Measurements from ENCODE around the gene APC.

APC gene

DNA sequence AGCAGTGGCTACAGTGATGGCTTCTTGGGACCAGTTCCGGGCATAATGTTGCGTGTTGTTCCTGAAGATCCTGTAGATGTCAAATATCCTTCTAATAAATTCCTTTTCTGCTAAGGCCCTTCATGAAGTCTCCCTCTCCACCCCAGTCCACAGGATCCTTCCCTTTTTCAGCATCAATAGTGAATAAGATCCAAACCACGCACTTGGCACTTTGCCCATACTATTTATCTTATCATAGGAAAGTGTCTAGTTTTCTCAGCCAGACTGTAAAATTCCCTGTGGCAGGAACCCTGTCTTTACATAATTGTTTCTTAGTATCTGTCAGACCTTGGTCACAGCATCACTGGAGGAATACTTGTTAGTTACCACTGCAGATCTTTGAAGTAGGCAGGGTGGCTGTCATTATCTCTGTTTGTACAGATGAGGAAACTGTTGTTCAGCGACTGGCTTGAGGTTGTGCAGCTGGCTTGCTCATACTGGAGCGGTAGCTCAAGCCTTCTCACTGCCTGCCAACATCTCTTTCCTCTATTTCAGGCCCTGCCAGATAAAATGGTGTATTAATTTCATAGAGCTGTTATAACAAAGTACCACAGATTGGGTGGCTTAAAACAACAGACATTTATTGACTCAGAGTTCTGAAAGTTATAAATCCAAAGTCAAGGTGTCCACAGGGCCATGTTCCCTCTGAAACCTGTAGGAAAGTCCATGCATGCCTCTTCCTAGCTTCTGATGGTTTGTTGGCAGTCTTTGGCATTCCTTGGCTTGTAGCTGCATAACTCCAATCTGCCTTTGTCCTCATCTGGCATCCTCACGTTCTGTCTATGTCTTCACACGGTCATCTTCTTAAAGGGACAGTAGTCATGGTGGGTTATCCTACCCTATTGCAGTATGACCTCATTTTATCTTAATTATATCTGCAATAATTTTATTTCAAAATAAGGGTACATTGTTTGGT lies 33.5 kb upstream of the APC start:
- H3K27ac ChIP-seq: no peak overlapping the region
- peak; percentile 75 for DNase-seq
- no peaks in the 10 kb centered on the region for H3K27me3 ChIP-seq (replicated peaks)
- no peak overlapping the region for H3K4me3 ChIP-seq (ENCODE audit: low read depth, low read length)
- TF ChIP-seq, protein P1, sequence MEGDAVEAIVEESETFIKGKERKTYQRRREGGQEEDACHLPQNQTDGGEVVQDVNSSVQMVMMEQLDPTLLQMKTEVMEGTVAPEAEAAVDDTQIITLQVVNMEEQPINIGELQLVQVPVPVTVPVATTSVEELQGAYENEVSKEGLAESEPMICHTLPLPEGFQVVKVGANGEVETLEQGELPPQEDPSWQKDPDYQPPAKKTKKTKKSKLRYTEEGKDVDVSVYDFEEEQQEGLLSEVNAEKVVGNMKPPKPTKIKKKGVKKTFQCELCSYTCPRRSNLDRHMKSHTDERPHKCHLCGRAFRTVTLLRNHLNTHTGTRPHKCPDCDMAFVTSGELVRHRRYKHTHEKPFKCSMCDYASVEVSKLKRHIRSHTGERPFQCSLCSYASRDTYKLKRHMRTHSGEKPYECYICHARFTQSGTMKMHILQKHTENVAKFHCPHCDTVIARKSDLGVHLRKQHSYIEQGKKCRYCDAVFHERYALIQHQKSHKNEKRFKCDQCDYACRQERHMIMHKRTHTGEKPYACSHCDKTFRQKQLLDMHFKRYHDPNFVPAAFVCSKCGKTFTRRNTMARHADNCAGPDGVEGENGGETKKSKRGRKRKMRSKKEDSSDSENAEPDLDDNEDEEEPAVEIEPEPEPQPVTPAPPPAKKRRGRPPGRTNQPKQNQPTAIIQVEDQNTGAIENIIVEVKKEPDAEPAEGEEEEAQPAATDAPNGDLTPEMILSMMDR (IDR thresholded peaks at IDR 0.05; ENCODE audit: low read depth, low read length, missing control alignments): no peak
- in situ Hi-C loops (cut with HindIII; ENCODE audit: low pct_ligation_motif_present, low sequenced_read_pairs): no loop called here
- no peaks in the 10 kb centered on the region for H3K36me3 ChIP-seq (replicated peaks)

DNA sequence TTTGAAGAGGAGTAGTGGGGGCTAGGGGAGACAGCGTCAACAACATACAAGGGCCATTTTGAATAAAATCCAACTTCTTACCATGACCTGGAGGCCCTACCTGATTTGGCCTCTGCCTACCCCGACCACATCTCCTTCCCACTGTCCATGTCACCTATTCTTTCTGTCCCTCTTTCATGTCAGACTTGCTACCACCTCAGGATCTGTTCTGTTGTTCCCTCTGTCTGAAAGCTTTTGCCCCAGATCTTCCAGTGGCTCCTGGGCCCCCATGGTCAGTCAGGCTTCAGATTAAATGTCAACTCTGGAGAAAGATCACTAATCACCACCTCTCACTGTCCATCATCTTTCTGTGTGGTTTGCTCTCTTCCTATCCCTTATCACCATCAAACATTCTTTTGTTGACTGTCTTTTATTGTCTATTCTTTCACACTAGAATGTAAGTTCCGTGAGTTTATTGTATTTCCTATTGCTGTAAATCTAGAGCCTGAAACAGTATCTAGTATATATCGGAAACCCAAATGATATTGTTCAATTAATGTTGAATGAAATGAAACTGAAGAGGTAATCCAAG lies 31.2 kb upstream of the APC start:
- Histone ChIP-seq H3K27me3 (replicated peaks) (no peaks in the 10 kb centered on the region), H3K36me3 (replicated peaks) (no peaks in the 10 kb centered on the region), H3K27ac (no peak overlapping the region), H3K4me3 (ENCODE audit: low read depth, low read length) (no peak overlapping the region)
- TF ChIP-seq, protein P1 (IDR thresholded peaks at IDR 0.05; ENCODE audit: low read depth, low read length, missing control alignments): no peak
- in situ Hi-C loops (cut with HindIII; ENCODE audit: low pct_ligation_motif_present, low sequenced_read_pairs): no loop called here
- DNase-seq: no peak

DNA sequence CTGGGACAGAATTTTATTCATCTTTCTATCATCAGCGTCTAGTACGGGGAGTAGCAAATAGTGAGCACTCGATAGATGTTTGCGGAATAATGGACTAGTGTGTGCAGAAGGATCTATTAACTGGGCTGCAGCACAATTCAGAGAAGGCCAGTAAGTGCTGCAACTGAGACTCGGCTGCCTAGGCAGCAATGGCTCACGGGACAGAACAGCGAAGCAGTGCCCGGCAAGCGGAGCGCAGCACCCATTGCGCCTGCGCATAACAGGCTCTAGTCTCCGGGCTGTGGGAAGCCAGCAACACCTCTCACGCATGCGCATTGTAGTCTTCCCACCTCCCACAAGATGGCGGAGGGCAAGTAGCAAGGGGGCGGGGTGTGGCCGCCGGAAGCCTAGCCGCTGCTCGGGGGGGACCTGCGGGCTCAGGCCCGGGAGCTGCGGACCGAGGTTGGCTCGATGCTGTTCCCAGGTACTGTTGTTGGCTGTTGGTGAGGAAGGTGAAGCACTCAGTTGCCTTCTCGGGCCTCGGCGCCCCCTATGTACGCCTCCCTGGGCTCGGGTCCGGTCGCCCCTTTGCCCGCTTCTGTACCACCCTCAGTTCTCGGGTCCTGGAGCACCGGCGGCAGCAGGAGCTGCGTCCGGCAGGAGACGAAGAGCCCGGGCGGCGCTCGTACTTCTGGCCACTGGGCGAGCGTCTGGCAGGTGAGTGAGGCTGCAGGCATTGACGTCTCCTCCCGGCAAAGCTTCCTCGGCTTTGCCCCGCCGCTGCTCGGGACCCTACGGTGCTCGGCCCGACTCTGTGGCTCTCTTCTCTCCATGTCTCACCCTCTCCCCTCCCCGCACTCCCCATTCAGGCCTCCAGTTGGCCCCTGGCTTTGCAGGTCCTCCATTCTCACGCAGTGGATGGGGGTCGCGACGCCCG lies 30.2 kb upstream of the APC start:
- TF ChIP-seq, protein P1 (IDR thresholded peaks at IDR 0.05; ENCODE audit: low read depth, low read length, missing control alignments): peak; percentile 8
- Histone ChIP-seq H3K27ac (peak overlapping the region; percentile 55), H3K36me3 (replicated peaks) (no peaks in the 10 kb centered on the region), H3K27me3 (replicated peaks) (no peaks in the 10 kb centered on the region), H3K4me3 (ENCODE audit: low read depth, low read length) (peak overlapping the region; percentile 99)
- peak; percentile 97 for DNase-seq
- in situ Hi-C loops (cut with HindIII; ENCODE audit: low pct_ligation_motif_present, low sequenced_read_pairs): no loop called here

DNA sequence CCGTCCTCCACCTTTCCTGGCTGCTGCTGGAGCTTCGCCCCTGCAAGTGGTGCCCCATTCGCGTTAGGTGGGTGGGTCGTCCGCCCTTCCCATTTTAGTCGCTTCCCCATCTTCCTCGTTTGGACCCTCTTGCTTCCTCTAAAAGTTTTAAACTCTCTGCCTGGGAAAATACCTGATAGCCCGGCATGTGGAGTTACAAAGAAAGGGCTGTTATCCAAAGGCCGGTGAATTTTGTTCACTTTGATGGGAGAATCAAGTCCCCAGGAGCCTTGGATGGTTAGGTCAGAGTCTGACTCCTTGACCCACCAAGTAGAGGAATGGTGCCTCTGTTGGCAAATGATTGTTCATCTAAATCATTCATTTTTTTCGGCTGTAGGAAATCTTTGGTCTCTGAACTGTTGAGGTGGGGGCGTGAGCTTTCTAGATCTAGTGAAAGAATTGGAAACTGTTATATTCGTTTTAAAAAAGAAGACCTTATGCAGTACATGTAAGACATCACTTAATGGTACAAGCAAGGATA lies 29.5 kb upstream of the APC start:
- in situ Hi-C loops (cut with HindIII; ENCODE audit: low pct_ligation_motif_present, low sequenced_read_pairs): no loop called here
- Histone ChIP-seq H3K4me3 (ENCODE audit: low read depth, low read length) (peak overlapping the region; percentile 99), H3K27me3 (replicated peaks) (no peaks in the 10 kb centered on the region), H3K36me3 (replicated peaks) (no peaks in the 10 kb centered on the region), H3K27ac (peak overlapping the region; percentile 55)
- TF ChIP-seq, protein P1 (IDR thresholded peaks at IDR 0.05; ENCODE audit: low read depth, low read length, missing control alignments): no peak
- DNase-seq: no peak

DNA sequence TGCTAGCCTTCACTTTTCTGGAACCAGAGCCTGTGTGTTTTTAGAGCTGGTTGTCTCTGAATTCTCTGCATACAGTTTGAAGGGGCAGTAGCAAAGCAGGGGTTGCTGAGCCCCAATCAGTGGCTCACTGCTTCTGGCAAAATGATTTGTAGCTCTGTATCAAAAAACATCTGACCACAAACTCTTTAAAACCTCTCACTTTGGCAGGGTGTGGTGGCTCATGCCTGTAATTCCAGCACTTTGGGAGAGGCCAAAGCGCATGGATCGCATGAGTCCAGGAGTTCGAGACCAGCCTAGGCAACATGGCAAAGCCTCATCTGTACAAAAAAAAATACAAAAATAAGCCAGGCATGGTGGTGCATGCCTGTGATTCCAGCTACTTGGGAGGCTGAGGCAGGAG lies 28.3 kb upstream of the APC start:
- no peaks in the 10 kb centered on the region for H3K27me3 ChIP-seq (replicated peaks)
- no peak for DNase-seq
- TF ChIP-seq, protein P1 (IDR thresholded peaks at IDR 0.05; ENCODE audit: low read depth, low read length, missing control alignments): no peak
- no peaks in the 10 kb centered on the region for H3K36me3 ChIP-seq (replicated peaks)
- in situ Hi-C loops (cut with HindIII; ENCODE audit: low pct_ligation_motif_present, low sequenced_read_pairs): no loop called here
- H3K4me3 ChIP-seq (ENCODE audit: low read depth, low read length): no peak overlapping the region
- no peak overlapping the region for H3K27ac ChIP-seq

Data from brain microvascular endothelial cell (primary cell).